Caco-2 (cell line): ENCODE results near the gene COL24A1. TPM values are rescaled to one million over a fixed set of nuclear protein-coding genes. Genes with fewer than 3 reads are reported as not detected.

ENCODE experiments used
- BruUV-seq: library from RNA; stranded (reverse); fragments of 400-500 nt; replicated peaks from 2 replicates; lab custom pipeline; 2021; lab: Mats Ljungman, UMichigan
- CTCF ChIA-PET: fragments of 300-600 bp; sonication (Branson Sonifier 250); formaldehyde crosslinking; loops from one replicate; lab custom pipeline; 2022; ENCODE audit warnings: antibody characterized with exemption; lab: Charles Lee
- POLR2A ChIA-PET: fragments of 300-600 bp; sonication (Branson Sonifier 250); formaldehyde crosslinking; loops from one replicate; lab custom pipeline; 2022; ENCODE audit warnings: antibody characterized with exemption; lab: Charles Lee
- DNase-seq, 2 experiments: peaks; one replicate each; pipeline versions ENCODE4 v3.0.0 to v3.0.0-alpha.2; 2020 to 2022
- H3K27me3 ChIP-seq: replicated peaks from 2 replicates; pipeline ENCODE4 v1.6.0; 2011; ENCODE audit warnings: low read length; ENCODE audit not compliant: control insufficient read depth, insufficient read depth
- H3K36me3 ChIP-seq: 2 replicates; pipeline ENCODE4 v1.5.1; 2011; ENCODE audit warnings: low read length; ENCODE audit not compliant: control insufficient read depth, insufficient read depth
- H3K4me1 ChIP-seq: fragments of 250-450 bp; sonication (Bioruptor Pico); 2 replicates; pipeline ENCODE4 v1.5.1; 2020; ENCODE audit warnings: mild to moderate bottlenecking
- H3K4me3 ChIP-seq: 2 replicates; pipeline ENCODE4 v1.5.1; 2011; ENCODE audit warnings: low read depth, mild to moderate bottlenecking, control low read depth, low read length
- H3K9me3 ChIP-seq: fragments of 250-450 bp; sonication (Bioruptor Pico); 2 replicates; pipeline ENCODE4 v1.5.1; 2020; ENCODE audit warnings: mild to moderate bottlenecking, moderate library complexity
- H3K27ac Mint-ChIP-seq: one replicate; pipeline ENCODE4 v1.8.0; 2022; ENCODE audit warnings: mixed read lengths; ENCODE audit not compliant: unreplicated experiment
- H3K27me3 Mint-ChIP-seq: one replicate; pipeline ENCODE4 v1.8.0; 2022; ENCODE audit warnings: mixed read lengths; ENCODE audit not compliant: insufficient read depth, unreplicated experiment
- H3K36me3 Mint-ChIP-seq: one replicate; pipeline ENCODE4 v1.8.0; 2022; ENCODE audit warnings: mild to moderate bottlenecking, mixed read lengths; ENCODE audit not compliant: insufficient read depth, unreplicated experiment
- H3K4me1 Mint-ChIP-seq: one replicate; pipeline ENCODE4 v1.8.0; 2022; ENCODE audit warnings: low read depth, mixed read lengths; ENCODE audit not compliant: unreplicated experiment
- H3K4me3 Mint-ChIP-seq: one replicate; pipeline ENCODE4 v1.8.0; 2022; ENCODE audit warnings: mild to moderate bottlenecking, moderate library complexity, mixed read lengths; ENCODE audit not compliant: unreplicated experiment
- H3K9me3 Mint-ChIP-seq: one replicate; pipeline ENCODE4 v1.8.0; 2022; ENCODE audit warnings: mixed read lengths; ENCODE audit not compliant: unreplicated experiment
- intact Hi-C: fragments of 100-400 bp; cut with micrococcal nuclease; formaldehyde crosslinking; loops from one replicate; pipeline ENCODE4 v1.10.0; 2022; ENCODE audit not compliant: unreplicated experiment
- total RNA-seq: library from RNA; stranded (reverse); gene quantifications from 2 replicates; pipeline ENCODE4 v1.2.3, GENCODE V29; 2022
- TF ChIP-seq, protein P1 (sequence below), 2 experiments: fragments of 200-600 bp in 1 of 2; IDR thresholded peaks; 1 replicate in 1 of 2; 2 replicates in 1 of 2; pipeline versions ENCODE4 v1.5.1 to v1.8.0; 2011 to 2022; ENCODE audit warnings: antibody characterized with exemption in 1 of 2, control low read depth in 1 of 2, inconsistent platforms in 1 of 2, low read depth in 1 of 2, low read length in 1 of 2, mild to moderate bottlenecking in 1 of 2, moderate library complexity in 1 of 2; ENCODE audit not compliant: insufficient read depth in 1 of 2, severe bottlenecking in 1 of 2, unreplicated experiment in 1 of 2

COL24A1 gene
- total RNA-seq, 1 experiment from 2014 or later: 0.07 TPM

DNA sequence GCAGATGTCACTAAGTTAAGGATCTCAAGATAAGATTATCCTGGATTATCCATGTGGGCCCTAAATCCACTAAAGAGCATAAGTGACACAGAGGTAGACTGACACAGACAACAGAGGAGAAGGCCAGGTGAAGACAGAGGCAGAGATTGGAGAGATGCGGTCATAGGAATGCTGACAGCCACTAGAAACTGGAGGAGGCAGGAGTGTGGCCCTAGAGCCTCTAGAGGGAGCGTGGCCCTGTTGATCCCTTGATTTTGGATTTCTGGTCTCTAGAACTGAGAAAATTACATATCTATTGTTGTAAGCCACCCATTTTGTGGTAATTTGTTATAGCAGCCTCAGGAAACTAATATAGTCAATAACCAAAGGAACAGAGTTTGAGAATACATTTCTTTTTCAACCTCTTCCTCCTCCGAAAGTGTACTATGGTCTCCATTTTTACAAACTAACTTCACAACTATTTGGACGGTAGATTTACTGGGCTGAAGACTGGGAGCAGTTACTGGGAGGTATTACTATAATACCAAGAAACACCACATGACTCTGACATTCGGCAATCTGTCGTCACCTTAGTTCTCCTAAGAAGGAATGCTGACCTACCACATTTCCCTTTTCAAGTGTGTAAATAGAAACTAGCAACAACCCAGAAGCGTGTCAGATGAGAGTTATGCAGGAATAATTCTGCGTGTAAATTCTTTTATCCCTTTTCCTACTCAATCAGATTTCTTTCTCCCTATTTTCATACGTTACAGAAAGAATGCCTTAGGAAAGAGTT, 332.3 kb downstream of the COL24A1 start:
- Mint-ChIP-seq H3K36me3 (no peaks in the 10 kb centered on the region), H3K9me3 (no peaks in the 10 kb centered on the region), H3K4me3 (no peak overlapping the region), H3K4me1 (peaks cover 5% of the 10 kb centered on the region), H3K27me3 (no peaks in the 10 kb centered on the region), H3K27ac (no peak overlapping the region)
- DNase-seq: peak in 1 of 2 experiments; percentile 6
- TF ChIP-seq, protein P1, sequence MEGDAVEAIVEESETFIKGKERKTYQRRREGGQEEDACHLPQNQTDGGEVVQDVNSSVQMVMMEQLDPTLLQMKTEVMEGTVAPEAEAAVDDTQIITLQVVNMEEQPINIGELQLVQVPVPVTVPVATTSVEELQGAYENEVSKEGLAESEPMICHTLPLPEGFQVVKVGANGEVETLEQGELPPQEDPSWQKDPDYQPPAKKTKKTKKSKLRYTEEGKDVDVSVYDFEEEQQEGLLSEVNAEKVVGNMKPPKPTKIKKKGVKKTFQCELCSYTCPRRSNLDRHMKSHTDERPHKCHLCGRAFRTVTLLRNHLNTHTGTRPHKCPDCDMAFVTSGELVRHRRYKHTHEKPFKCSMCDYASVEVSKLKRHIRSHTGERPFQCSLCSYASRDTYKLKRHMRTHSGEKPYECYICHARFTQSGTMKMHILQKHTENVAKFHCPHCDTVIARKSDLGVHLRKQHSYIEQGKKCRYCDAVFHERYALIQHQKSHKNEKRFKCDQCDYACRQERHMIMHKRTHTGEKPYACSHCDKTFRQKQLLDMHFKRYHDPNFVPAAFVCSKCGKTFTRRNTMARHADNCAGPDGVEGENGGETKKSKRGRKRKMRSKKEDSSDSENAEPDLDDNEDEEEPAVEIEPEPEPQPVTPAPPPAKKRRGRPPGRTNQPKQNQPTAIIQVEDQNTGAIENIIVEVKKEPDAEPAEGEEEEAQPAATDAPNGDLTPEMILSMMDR (IDR thresholded peaks at IDR 0.05; ENCODE audit: insufficient read depth in 1 of 2, low read depth in 1 of 2, low read length in 1 of 2, severe bottlenecking in 1 of 2, unreplicated experiment in 1 of 2): no peak
- H3K9me3 ChIP-seq: no peaks in the 10 kb centered on the region
- intact Hi-C loops: no loop called here
- H3K4me3 ChIP-seq: no peak overlapping the region
- CTCF ChIA-PET: no interaction called here
- BruUV-seq: no TSS peak
- POLR2A ChIA-PET: no interaction called here
- H3K4me1 ChIP-seq: no peaks in the 10 kb centered on the region
- no peaks in the 10 kb centered on the region for H3K27me3 ChIP-seq
- H3K36me3 ChIP-seq: no peaks in the 10 kb centered on the region

DNA sequence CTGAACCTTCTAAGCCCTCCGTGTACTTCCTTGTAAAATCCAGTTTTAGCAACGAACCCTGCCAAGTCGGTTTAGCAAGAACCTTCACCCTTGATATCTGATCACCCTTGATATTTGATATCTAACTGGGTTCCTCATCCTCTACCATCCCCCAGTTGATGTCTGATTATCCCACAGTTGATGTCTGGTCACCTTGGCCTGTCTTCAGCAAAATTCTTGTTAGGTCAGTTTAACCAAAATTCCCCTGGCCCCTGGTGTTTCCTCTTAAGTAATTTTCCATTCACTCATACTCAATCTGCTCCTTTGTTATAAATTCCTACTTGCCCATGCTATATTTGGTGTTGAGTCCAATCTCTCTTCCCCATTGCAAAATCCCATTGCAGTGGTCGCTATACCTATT, 333.9 kb downstream of the COL24A1 start:
- no peaks in the 10 kb centered on the region for H3K9me3 Mint-ChIP-seq
- no peaks in the 10 kb centered on the region for H3K36me3 Mint-ChIP-seq
- BruUV-seq: no TSS peak
- no peak for DNase-seq
- CTCF ChIA-PET: no interaction called here
- H3K27me3 Mint-ChIP-seq: no peaks in the 10 kb centered on the region
- no peaks in the 10 kb centered on the region for H3K9me3 ChIP-seq
- no peak overlapping the region for H3K4me3 ChIP-seq
- POLR2A ChIA-PET: no interaction called here
- no peaks in the 10 kb centered on the region for H3K4me1 ChIP-seq
- no peak overlapping the region for H3K27ac Mint-ChIP-seq
- H3K27me3 ChIP-seq: no peaks in the 10 kb centered on the region
- TF ChIP-seq, protein P1 (IDR thresholded peaks at IDR 0.05; ENCODE audit: insufficient read depth in 1 of 2, low read depth in 1 of 2, low read length in 1 of 2, severe bottlenecking in 1 of 2, unreplicated experiment in 1 of 2): no peak
- no peaks in the 10 kb centered on the region for H3K36me3 ChIP-seq
- peaks cover 5% of the 10 kb centered on the region for H3K4me1 Mint-ChIP-seq
- no peak overlapping the region for H3K4me3 Mint-ChIP-seq
- intact Hi-C loops: no loop called here

DNA sequence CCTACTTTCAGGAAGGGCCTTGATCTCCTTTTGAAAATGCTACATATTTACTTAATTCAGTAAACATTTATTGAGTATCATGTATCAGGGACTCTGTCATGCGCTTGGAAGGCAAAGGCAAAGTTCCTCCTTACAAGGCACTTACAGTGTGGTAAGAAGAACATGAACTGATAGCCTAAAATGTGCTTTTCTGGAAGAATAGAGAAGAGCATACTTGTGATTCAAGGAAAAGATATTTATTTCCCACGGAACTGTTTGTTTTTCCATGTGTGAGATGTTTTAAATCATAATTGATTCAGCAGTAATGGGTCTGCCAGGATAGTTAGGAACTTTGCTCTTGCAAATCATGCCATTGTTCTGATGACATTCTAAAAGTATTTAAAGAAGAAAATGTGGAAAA, 338.2 kb downstream of the COL24A1 start:
- TF ChIP-seq, protein P1 (IDR thresholded peaks at IDR 0.05; ENCODE audit: insufficient read depth in 1 of 2, low read depth in 1 of 2, low read length in 1 of 2, severe bottlenecking in 1 of 2, unreplicated experiment in 1 of 2): no peak
- H3K4me3 ChIP-seq: no peak overlapping the region
- intact Hi-C loops: no loop called here
- BruUV-seq: no TSS peak
- no peaks in the 10 kb centered on the region for H3K27me3 ChIP-seq
- H3K27me3 Mint-ChIP-seq: no peaks in the 10 kb centered on the region
- H3K4me3 Mint-ChIP-seq: no peak overlapping the region
- no peaks in the 10 kb centered on the region for H3K9me3 Mint-ChIP-seq
- H3K36me3 Mint-ChIP-seq: no peaks in the 10 kb centered on the region
- no peaks in the 10 kb centered on the region for H3K9me3 ChIP-seq
- DNase-seq: no peak
- ChIA-PET CTCF (no interaction called here), POLR2A (no interaction called here)
- no peaks in the 10 kb centered on the region for H3K4me1 Mint-ChIP-seq
- no peaks in the 10 kb centered on the region for H3K36me3 ChIP-seq
- no peak overlapping the region for H3K27ac Mint-ChIP-seq
- H3K4me1 ChIP-seq: no peaks in the 10 kb centered on the region
